OCI-LY7 (cell line): ENCODE results near the gene RNF149. TPM values are rescaled to one million over a fixed set of nuclear protein-coding genes. Genes with fewer than 3 reads are reported as not detected.
"Not testable (repeated sequence)": the region's sequence is repeated elsewhere in the genome, so short reads cannot be mapped to it uniquely, and the experiment has no call there.

ENCODE experiments used
- BruUV-seq: library from RNA; stranded (reverse); fragments of 400-500 nt; replicated peaks from 2 replicates; lab custom pipeline; 2021; lab: Mats Ljungman, UMichigan
- CTCF ChIA-PET: fragments of 300-600 bp; sonication (Branson Sonifier 250); formaldehyde crosslinking; loops from one replicate; lab custom pipeline; 2022; ENCODE audit warnings: antibody characterized with exemption; ENCODE audit not compliant: unreplicated experiment; lab: Charles Lee
- POLR2A ChIA-PET: fragments of 300-600 bp; sonication (Branson Sonifier 250); formaldehyde crosslinking; loops from one replicate; lab custom pipeline; 2022; ENCODE audit warnings: antibody characterized with exemption; lab: Charles Lee
- DNase-seq: peaks from one replicate; pipeline ENCODE4 v3.0.0-alpha.2; 2015; ENCODE audit warnings: low spot score
- H2AFZ ChIP-seq: fragments of 200-600 bp; sonication (generic), shearing (Covaris generic); 2 replicates; pipeline ENCODE4 v1.6.1; 2014; ENCODE audit warnings: mild to moderate bottlenecking, antibody characterized with exemption, low read length, moderate library complexity
- H3K27ac ChIP-seq: fragments of 200-600 bp; sonication (generic); 2 replicates; pipeline ENCODE4 v1.5.1; 2014; ENCODE audit warnings: mixed run types, low read depth, mild to moderate bottlenecking, moderate library complexity, low read length, inconsistent platforms; ENCODE audit not compliant: poor library complexity, severe bottlenecking
- H3K36me3 ChIP-seq: fragments of 200-600 bp; sonication (generic); 2 replicates; pipeline ENCODE4 v1.6.1; 2014; ENCODE audit warnings: mild to moderate bottlenecking, antibody characterized with exemption, low read length, moderate library complexity, mixed read lengths; ENCODE audit not compliant: insufficient read depth
- H3K4me1 ChIP-seq: fragments of 200-600 bp; sonication (generic); 2 replicates; pipeline ENCODE4 v1.5.1; 2014; ENCODE audit warnings: mild to moderate bottlenecking, low read length; ENCODE audit not compliant: insufficient read depth, poor library complexity, severe bottlenecking
- H3K4me2 ChIP-seq: fragments of 200-600 bp; sonication (generic); 2 replicates; pipeline ENCODE4 v1.6.1; 2014; ENCODE audit warnings: mild to moderate bottlenecking, low read length
- H3K4me3 ChIP-seq: fragments of 200-600 bp; sonication (generic); 2 replicates; pipeline ENCODE4 v1.5.1; 2014; ENCODE audit warnings: mild to moderate bottlenecking, low read depth, low read length; ENCODE audit not compliant: poor library complexity, severe bottlenecking
- H3K79me2 ChIP-seq: fragments of 200-600 bp; sonication (generic); 2 replicates; pipeline ENCODE4 v1.6.1; 2016; ENCODE audit warnings: low read depth, mild to moderate bottlenecking, low read length, moderate library complexity, mixed read lengths; ENCODE audit not compliant: insufficient read depth
- H3K9me2 ChIP-seq: fragments of 200-600 bp; sonication (generic); 2 replicates; pipeline ENCODE4 v1.6.1; 2016; ENCODE audit warnings: mild to moderate bottlenecking, low read length, mixed read lengths; ENCODE audit not compliant: insufficient read depth
- H3K9me3 ChIP-seq: fragments of 200-600 bp; sonication (generic); 2 replicates; pipeline ENCODE4 v1.6.1; 2014; ENCODE audit warnings: mild to moderate bottlenecking, mixed run types, low read length, mixed read lengths
- H4K20me1 ChIP-seq: fragments of 200-600 bp; sonication (generic); 2 replicates; pipeline ENCODE4 v1.6.1; 2014; ENCODE audit warnings: mild to moderate bottlenecking, antibody characterized with exemption, low read length, moderate library complexity, mixed read lengths; ENCODE audit not compliant: insufficient read depth
- EZH2phosphoT487 ChIP-seq: fragments of 200-600 bp; sonication (generic); IDR thresholded peaks from 2 replicates; pipeline ENCODE4 v1.6.1; 2018; ENCODE audit warnings: low read depth, borderline replicate concordance, mild to moderate bottlenecking, mixed run types, antibody characterized with exemption, low read length, moderate library complexity, mixed read lengths
- intact Hi-C: fragments of 100-400 bp; cut with micrococcal nuclease; formaldehyde crosslinking; loops from one replicate; pipeline ENCODE4 v1.10.0; 2022; ENCODE audit not compliant: unreplicated experiment
- total RNA-seq, 2 experiments: library from RNA; depleted of rRNA in 1 of 2; stranded (reverse); fragments of >200 nt in 1 of 2; shearing (Covaris generic) in 1 of 2; gene quantifications; 2 replicates each; pipeline ENCODE4 v1.2.3, GENCODE V29; 2014 to 2022
- TF ChIP-seq, protein P1 (sequence below): fragments of 200-600 bp; sonication (generic); conservative IDR thresholded peaks from 2 replicates; pipeline ENCODE4 v1.5.1; 2014; ENCODE audit warnings: mild to moderate bottlenecking, antibody characterized with exemption, low read length, moderate library complexity, mixed read lengths

RNF149 gene
- total RNA-seq, 2 experiments from 2014 or later, result 10.3 to 17.9 TPM

DNA sequence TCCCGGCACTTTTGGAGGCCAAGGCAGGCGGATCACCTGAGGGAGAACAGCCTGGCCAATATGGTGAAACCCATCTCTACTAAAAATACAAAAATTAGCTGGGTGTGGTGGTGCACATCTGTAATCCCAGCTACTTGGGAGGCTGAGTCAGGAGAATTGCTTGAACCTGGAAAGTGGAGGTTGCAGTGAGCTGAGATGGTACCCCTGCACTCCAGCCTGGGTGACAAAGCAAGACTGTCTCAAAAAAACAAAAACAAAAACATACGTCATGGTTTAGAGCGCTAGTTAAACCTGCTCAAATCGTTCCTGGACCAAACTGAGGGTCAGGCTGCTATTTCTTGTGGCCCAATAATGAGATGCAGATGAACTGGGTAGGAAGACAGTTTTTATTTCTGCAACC, 63.0 kb downstream of the RNF149 start:
- POLR2A ChIA-PET, result interaction anchor here (0.6 kb wide), 1 partner anchor 609 kb away, joined by 3 read pairs; no protein-coding TSS in a partner anchor
- CTCF ChIA-PET, H3K36me3 ChIP-seq, H3K9me3 ChIP-seq, H3K4me3 ChIP-seq, H2AFZ ChIP-seq, H4K20me1 ChIP-seq, H3K4me1 ChIP-seq, BruUV-seq, DNase-seq, H3K79me2 ChIP-seq, H3K4me2 ChIP-seq, H3K9me2 ChIP-seq, H3K27ac ChIP-seq, intact Hi-C loops: not testable (repeated sequence)

DNA sequence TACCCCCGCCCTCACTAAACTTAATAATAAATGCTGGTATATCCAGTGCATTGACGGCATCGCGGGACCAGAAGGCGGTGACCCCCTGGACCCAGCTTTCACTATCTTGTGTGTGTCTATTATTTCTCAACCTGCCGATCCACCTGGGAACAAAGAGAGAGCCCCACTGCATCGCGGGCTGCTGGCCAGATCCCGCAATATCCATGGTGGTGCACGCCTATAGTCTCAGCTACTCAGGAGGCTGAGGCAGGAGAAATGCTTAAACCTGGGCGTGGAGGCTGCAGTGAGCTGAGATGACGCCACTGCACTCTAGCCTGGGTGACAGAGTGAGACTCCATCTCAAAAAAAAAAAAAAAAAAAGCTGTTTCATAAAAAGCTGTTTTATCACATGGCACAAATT, 63.6 kb downstream of the RNF149 start:
- H3K4me2 ChIP-seq, H3K4me3 ChIP-seq, H3K36me3 ChIP-seq, H4K20me1 ChIP-seq, H3K27ac ChIP-seq, DNase-seq, H3K9me2 ChIP-seq, intact Hi-C loops, H3K4me1 ChIP-seq, H3K79me2 ChIP-seq, BruUV-seq, CTCF ChIA-PET, H3K9me3 ChIP-seq, H2AFZ ChIP-seq: not testable (repeated sequence)
- POLR2A ChIA-PET, result interaction anchor here (0.6 kb wide), 1 partner anchor 610 kb away, joined by 3 read pairs; no protein-coding TSS in a partner anchor

DNA sequence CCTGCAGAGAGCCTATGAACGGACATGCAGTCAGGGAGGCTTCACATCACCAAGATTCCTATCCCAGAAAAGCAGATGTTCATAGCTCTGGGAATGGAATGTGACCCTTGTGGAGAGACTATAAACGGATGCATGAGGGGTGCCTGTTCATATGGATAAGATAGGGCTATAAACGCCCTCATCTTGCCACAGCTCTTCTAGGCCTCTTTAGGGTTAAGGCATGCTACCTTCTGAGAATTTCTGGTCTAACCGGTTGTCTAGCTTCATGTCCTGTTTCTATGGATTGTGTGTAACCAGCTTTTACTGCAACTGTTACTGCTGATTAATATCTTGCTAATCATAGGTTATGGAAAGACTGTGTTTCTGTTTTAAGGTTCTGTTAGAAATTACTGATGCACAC, 64.1 kb downstream of the RNF149 start:
- H3K27ac ChIP-seq, H3K9me3 ChIP-seq, H3K36me3 ChIP-seq, DNase-seq, intact Hi-C loops, H3K4me1 ChIP-seq, H4K20me1 ChIP-seq, H3K79me2 ChIP-seq, H3K9me2 ChIP-seq, H3K4me2 ChIP-seq, POLR2A ChIA-PET, H2AFZ ChIP-seq, BruUV-seq, CTCF ChIA-PET, H3K4me3 ChIP-seq: not testable (repeated sequence)

DNA sequence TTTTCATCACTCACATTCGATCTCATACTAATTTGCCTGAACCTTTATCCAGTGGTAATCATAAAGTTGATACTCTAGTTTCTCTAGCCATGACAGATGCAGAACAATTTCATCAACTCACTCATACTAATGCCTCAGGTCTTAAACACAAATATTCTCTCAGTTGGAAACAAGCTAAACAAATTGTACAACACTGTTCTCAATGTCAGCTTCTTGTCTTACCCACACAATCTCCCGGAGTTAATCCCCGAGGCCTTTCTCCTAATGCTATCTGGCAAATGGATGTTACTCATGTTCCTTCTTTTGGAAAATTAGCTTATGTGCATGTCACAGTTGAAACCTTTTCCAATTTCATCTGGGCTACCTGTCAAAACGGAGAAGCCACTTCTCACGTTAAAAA, 67.3 kb downstream of the RNF149 start:
- CTCF ChIA-PET, result no interaction called here
- Histone ChIP-seq H3K36me3 (no peaks in the 10 kb centered on the region), H3K4me1 (peaks cover 3% of the 10 kb centered on the region), H3K27ac (no peak overlapping the region), H3K4me3 (no peak overlapping the region), H3K79me2 (no peaks in the 10 kb centered on the region), H4K20me1 (no peaks in the 10 kb centered on the region), H3K9me2 (no peaks in the 10 kb centered on the region), H3K4me2 (no peak overlapping the region), H2AFZ (no peak overlapping the region), H3K9me3 (no peaks in the 10 kb centered on the region)
- BruUV-seq, result no TSS peak
- POLR2A ChIA-PET, result interaction anchor here (0.9 to 1.4 kb wide), 2 partner anchors 18 to 38 kb away, joined by 3 to 4 read pairs; no protein-coding TSS in a partner anchor
- no peak for TF ChIP-seq EZH2phosphoT487
- TF ChIP-seq, protein P1, sequence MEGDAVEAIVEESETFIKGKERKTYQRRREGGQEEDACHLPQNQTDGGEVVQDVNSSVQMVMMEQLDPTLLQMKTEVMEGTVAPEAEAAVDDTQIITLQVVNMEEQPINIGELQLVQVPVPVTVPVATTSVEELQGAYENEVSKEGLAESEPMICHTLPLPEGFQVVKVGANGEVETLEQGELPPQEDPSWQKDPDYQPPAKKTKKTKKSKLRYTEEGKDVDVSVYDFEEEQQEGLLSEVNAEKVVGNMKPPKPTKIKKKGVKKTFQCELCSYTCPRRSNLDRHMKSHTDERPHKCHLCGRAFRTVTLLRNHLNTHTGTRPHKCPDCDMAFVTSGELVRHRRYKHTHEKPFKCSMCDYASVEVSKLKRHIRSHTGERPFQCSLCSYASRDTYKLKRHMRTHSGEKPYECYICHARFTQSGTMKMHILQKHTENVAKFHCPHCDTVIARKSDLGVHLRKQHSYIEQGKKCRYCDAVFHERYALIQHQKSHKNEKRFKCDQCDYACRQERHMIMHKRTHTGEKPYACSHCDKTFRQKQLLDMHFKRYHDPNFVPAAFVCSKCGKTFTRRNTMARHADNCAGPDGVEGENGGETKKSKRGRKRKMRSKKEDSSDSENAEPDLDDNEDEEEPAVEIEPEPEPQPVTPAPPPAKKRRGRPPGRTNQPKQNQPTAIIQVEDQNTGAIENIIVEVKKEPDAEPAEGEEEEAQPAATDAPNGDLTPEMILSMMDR, result no peak
- no peak for DNase-seq
- intact Hi-C loops, result no loop called here
